GM15510 (cell line): ENCODE data around the gene FOXD3.

Experiments used
- POLR2A ChIP-seq: IDR thresholded peaks from 3 replicates; pipeline ENCODE4 v1.6.1; 2011; ENCODE audit warnings: borderline replicate concordance; ENCODE audit not compliant: insufficient read length; ENCODE audit errors: extremely low read depth

The FOXD3 gene

GRCh38 chr1:63318201-63318979 is 4.0 kb upstream of the FOXD3 start:
- TF ChIP-seq POLR2A, result no peak

GRCh38 chr1:63319046-63320021 is 3.0 kb upstream of the FOXD3 start:
- no peak for TF ChIP-seq POLR2A

GRCh38 chr1:63320022-63320721 is 2.2 kb upstream of the FOXD3 start:
- no peak for TF ChIP-seq POLR2A

GRCh38 chr1:63321066-63321784 is 1.1 kb upstream of the FOXD3 start:
- no peak for TF ChIP-seq POLR2A

GRCh38 chr1:63321785-63322113 is 618 bp upstream of the FOXD3 start:
- no peak for TF ChIP-seq POLR2A

GRCh38 chr1:63322944-63323864 is 837 bp downstream of the FOXD3 start:
- TF ChIP-seq POLR2A, result no peak

GRCh38 chr1:63323865-63324778 is 1.8 kb downstream of the FOXD3 start:
- no peak for TF ChIP-seq POLR2A

- TF ChIP-seq POLR2A, result no peak
These were observed 2.4 kb downstream of the FOXD3 start for GRCh38 chr1:63324779-63325119.

- TF ChIP-seq POLR2A, result no peak
These were observed 3.1 kb downstream of the FOXD3 start for GRCh38 chr1:63325279-63325985.

GRCh38 chr1:63326106-63326472 is 3.7 kb downstream of the FOXD3 start:
- TF ChIP-seq POLR2A, result no peak

- TF ChIP-seq POLR2A, result no peak
These were observed 4.4 kb downstream of the FOXD3 start for GRCh38 chr1:63326473-63327380.
